Measurements from ENCODE around the gene CGB8.
"Not testable (repeated sequence)": the region's sequence is repeated elsewhere in the genome, so short reads cannot be mapped to it uniquely, and the experiment has no call there.

GRCh38 chr19:49028686-49029085 is 20.2 kb downstream of the CGB8 start:
- TF ChIP-seq EZH2 (IDR thresholded peaks at IDR 0.05; ENCODE audit: borderline replicate concordance, low read depth, low read length, severe bottlenecking); CTCF (IDR thresholded peaks at IDR 0.05; ENCODE audit: borderline replicate concordance, extremely low read depth, low read length, poor library complexity, severe bottlenecking): not testable (repeated sequence)
